SK-N-SH (cell line): ENCODE results near the gene DEPDC4. TPM values are rescaled to one million over a fixed set of nuclear protein-coding genes. Genes with fewer than 3 reads are reported as not detected.
A peak's percentile ranks its signal among the peaks of the same experiment; 100 is the strongest.

ENCODE experiments used
- CTCF ChIA-PET: fragments of 300-600, 350-600 bp; formaldehyde crosslinking; extraction: SDS; loops from one replicate; lab custom pipeline; 2021; lab: Yijun Ruan, JAX
- POLR2A ChIA-PET: fragments of 350-600 bp; sonication (Branson Sonifier 250); formaldehyde crosslinking; extraction: SDS; loops from one replicate; lab custom pipeline; 2020; ENCODE audit warnings: antibody characterized with exemption, inconsistent platforms; lab: Yijun Ruan, JAX
- DNase-seq: peaks from one replicate; pipeline ENCODE4 v3.0.0; 2012
- H2AFZ ChIP-seq: fragments of 200-600 bp; sonication (generic); 2 replicates; pipeline ENCODE4 v1.8.1; 2016; ENCODE audit warnings: antibody characterized with exemption, mild to moderate bottlenecking, low read depth
- H3F3A ChIP-seq: fragments of 200-600 bp; sonication (generic); replicated peaks from 2 replicates; pipeline ENCODE3; 2016; ENCODE audit warnings: antibody characterized with exemption, mild to moderate bottlenecking; ENCODE audit not compliant: insufficient read depth
- H3K27ac ChIP-seq, 2 experiments: fragments of 200-500 bp in 1 of 2; fragments of 200-600 bp in 1 of 2; sonication (Bioruptor generic) in 1 of 2; sonication (generic), shearing (Covaris generic) in 1 of 2; 2 replicates each; pipeline versions ENCODE4 v1.5.1 to v1.6.1; 2014 to 2016; ENCODE audit warnings: low read depth in 2 of 2, inconsistent platforms in 1 of 2, low read length in 1 of 2, mild to moderate bottlenecking in 1 of 2, mixed read lengths in 1 of 2
- H3K27me3 ChIP-seq: fragments of 200-600 bp; sonication (generic), shearing (Covaris generic); 2 replicates; pipeline ENCODE4 v1.6.1; 2016; ENCODE audit warnings: mixed run types; ENCODE audit not compliant: insufficient read depth
- H3K36me3 ChIP-seq, 2 experiments: fragments of 200-500 bp in 1 of 2; fragments of 200-600 bp in 1 of 2; sonication (Bioruptor generic) in 1 of 2; sonication (generic) in 1 of 2; replicated peaks in 1 of 2; 2 replicates each; pipeline versions ENCODE3 to v1.5.1; 2014 to 2016; ENCODE audit warnings: low read length in 1 of 2, mild to moderate bottlenecking in 1 of 2; ENCODE audit not compliant: insufficient read depth in 2 of 2, control insufficient read depth in 1 of 2
- H3K4me1 ChIP-seq, 2 experiments: fragments of 200-500 bp in 1 of 2; fragments of 200-600 bp in 1 of 2; sonication (Bioruptor generic) in 1 of 2; sonication (generic), shearing (Covaris generic) in 1 of 2; 2 replicates each; pipeline versions ENCODE4 v1.5.1 to v1.6.1; 2014 to 2016; ENCODE audit warnings: low read depth in 1 of 2, low read length in 1 of 2, mixed run types in 1 of 2; ENCODE audit not compliant: insufficient read depth in 2 of 2, control insufficient read depth in 1 of 2
- H3K4me2 ChIP-seq: fragments of 200-600 bp; sonication (generic), shearing (Covaris generic); 2 replicates; pipeline ENCODE4 v1.6.1; 2017; ENCODE audit warnings: mixed run types
- H3K4me3 ChIP-seq, 2 experiments: fragments of 200-500 bp in 1 of 2; fragments of 200-600 bp in 1 of 2; sonication (Bioruptor generic) in 1 of 2; sonication (generic), shearing (Covaris generic) in 1 of 2; 2 replicates each; pipeline versions ENCODE4 v1.5.1 to v1.8.1; 2014 to 2016; ENCODE audit warnings: low read depth in 2 of 2, inconsistent platforms in 1 of 2, low read length in 1 of 2, mild to moderate bottlenecking in 1 of 2, mixed read lengths in 1 of 2, moderate library complexity in 1 of 2
- H3K79me2 ChIP-seq: fragments of 200-600 bp; sonication (generic); 2 replicates; pipeline ENCODE4 v1.8.1; 2017; ENCODE audit warnings: mild to moderate bottlenecking; ENCODE audit not compliant: insufficient read depth
- H3K9ac ChIP-seq: fragments of 200-600 bp; sonication (generic); 2 replicates; pipeline ENCODE4 v1.6.1; 2017; ENCODE audit warnings: mixed run types
- H3K9me2 ChIP-seq: fragments of 200-600 bp; sonication (generic); 2 replicates; pipeline ENCODE4 v1.6.1; 2017; ENCODE audit warnings: mixed run types
- H3K9me3 ChIP-seq: fragments of 200-600 bp; sonication (generic); 2 replicates; pipeline ENCODE4 v1.6.1; 2017; ENCODE audit warnings: mixed run types, mild to moderate bottlenecking, moderate library complexity
- H4K20me1 ChIP-seq: fragments of 200-600 bp; sonication (generic); 2 replicates; pipeline ENCODE4 v1.6.1; 2017; ENCODE audit warnings: mild to moderate bottlenecking, mixed run types; ENCODE audit not compliant: insufficient read depth
- CTCF ChIP-seq: fragments of 200-600 bp; sonication (generic); IDR thresholded peaks from 2 replicates; pipeline ENCODE4 v1.6.1; 2017; ENCODE audit warnings: antibody characterized with exemption, mild to moderate bottlenecking, moderate library complexity
- EP300 ChIP-seq, 2 experiments: IDR thresholded peaks; 2 replicates each; pipeline versions ENCODE4 v1.4.0 to v1.6.1; 2012; ENCODE audit warnings: borderline replicate concordance in 1 of 2, low read depth in 1 of 2, low read length in 1 of 2
- FOXJ3 ChIP-seq: sonication (generic); formaldehyde crosslinking; IDR thresholded peaks from 2 replicates; pipeline ENCODE4 v1.5.1; 2020; ENCODE audit warnings: mild to moderate bottlenecking, missing genetic modification reagents
- IRF3 ChIP-seq: fragments of 150-350 bp; IDR thresholded peaks from 2 replicates; pipeline ENCODE4 v1.6.1; 2016; ENCODE audit warnings: mild to moderate bottlenecking, low read depth, low read length
- JUND ChIP-seq: IDR thresholded peaks from 2 replicates; pipeline ENCODE4 v1.4.0; 2012
- MAX ChIP-seq: IDR thresholded peaks from 2 replicates; pipeline ENCODE4 v1.4.0; 2012; ENCODE audit warnings: low read depth
- MXI1 ChIP-seq: IDR thresholded peaks from 2 replicates; pipeline ENCODE4 v1.6.1; 2012; ENCODE audit warnings: mild to moderate bottlenecking, low read depth, low read length, improper control_type of control experiment
- NFIC ChIP-seq: IDR thresholded peaks from 2 replicates; pipeline ENCODE4 v1.4.0; 2012; ENCODE audit warnings: borderline replicate concordance
- REST ChIP-seq: IDR thresholded peaks from 2 replicates; pipeline ENCODE4 v1.6.1; 2012; ENCODE audit warnings: mild to moderate bottlenecking, low read depth, low read length, moderate library complexity
- RXRA ChIP-seq: IDR thresholded peaks from 2 replicates; pipeline ENCODE4 v1.4.0; 2012; ENCODE audit warnings: low read depth, mild to moderate bottlenecking, borderline replicate concordance
- SIN3A ChIP-seq: IDR thresholded peaks from 2 replicates; pipeline ENCODE4 v1.6.1; 2012; ENCODE audit warnings: low read depth, mild to moderate bottlenecking, low read length, moderate library complexity, borderline replicate concordance
- USF1 ChIP-seq: IDR thresholded peaks from 2 replicates; pipeline ENCODE4 v1.4.0; 2012; ENCODE audit warnings: low read depth, borderline replicate concordance
- USF2 ChIP-seq: fragments of 150-350 bp; IDR thresholded peaks from 2 replicates; pipeline ENCODE4 v1.6.1; 2017; ENCODE audit warnings: antibody characterized with exemption, low read length, low read depth, borderline replicate concordance
- YY1 ChIP-seq: IDR thresholded peaks from 2 replicates; pipeline ENCODE4 v1.4.0; 2012; ENCODE audit warnings: low read depth, mild to moderate bottlenecking
- WGBS: methylation state at CpG from one replicate; pipeline ENCODE4 v1.1.6; 2017; ENCODE audit warnings: low lambda C conversion rate; 5-methylcytosine and 5-hydroxymethylcytosine counted together
- polyA plus RNA-seq, 3 experiments: library from polyadenylated mRNA; depleted of rRNA; stranded (reverse); fragments of >200 nt; gene quantifications; 2 replicates each; pipeline ENCODE4 v1.2.3, GENCODE V29; 2012

DEPDC4 gene
- polyA plus RNA-seq, 1 of the 3 experiments (the other 2 are of a cell fraction) = 0.76 TPM

- Histone ChIP-seq H3K4me1 (peaks cover 12 to 13% of the 10 kb centered on the region in 2 experiments; a peak in 3 of 4 replicates), H3K9me3 (no peaks in the 10 kb centered on the region), H3K9me2 (no peaks in the 10 kb centered on the region)
- TF ChIP-seq RXRA (no peak), YY1 (no peak), JUND (no peak), EP300 (IDR thresholded peaks at IDR 0.05; ENCODE audit: borderline replicate concordance in 1 of 2, low read depth in 1 of 2, low read length in 1 of 2) (no peak)
- TF ChIP-seq, all 33 proteins: peak for 0
- H3K4me3 ChIP-seq = peak overlapping the region; percentile 79 to 88
- H3K4me2 ChIP-seq = peak overlapping the region; percentile 84
- peaks cover 6% of the 10 kb centered on the region for H3F3A ChIP-seq
- H3K27me3 ChIP-seq = no peaks in the 10 kb centered on the region
- peak overlapping the region; percentile 95 for H2AFZ ChIP-seq
- WGBS = 4% methylated on average over 4 of the region's 6 CpGs
- peaks cover 42% of the 10 kb centered on the region for H3K79me2 ChIP-seq
- H3K36me3 ChIP-seq = peaks cover 1 to 2% of the 10 kb centered on the region in 2 experiments
- CTCF ChIA-PET = no interaction called here
- DNase-seq = peak; percentile 89
- peak overlapping the region; percentile 84 to 93; a peak in 3 of 4 replicates for H3K27ac ChIP-seq
- POLR2A ChIA-PET = interaction anchor here (0.6 to 2.1 kb wide), 3 partner anchors 13 to 1597 kb away, joined by 3 to 11 read pairs (median 3); partner anchors contain the start of gene ACTR6
- peaks cover 21% of the 10 kb centered on the region; the same call in 1 of the 2 replicates for H4K20me1 ChIP-seq
- H3K9ac ChIP-seq = peak overlapping the region; percentile 91; the same call in 1 of the 2 replicates
Observed at GRCh38 chr12:100266585-100266834, 369 bp downstream of the DEPDC4 start.

GRCh38 chr12:100265732-100266584, 921 bp downstream of the DEPDC4 start:
- Histone ChIP-seq H3K27me3 (no peaks in the 10 kb centered on the region), H3K9ac (peak overlapping the region; percentile 91; the same call in 1 of the 2 replicates), H3K9me3 (no peaks in the 10 kb centered on the region), H3K36me3 (no peaks in the 10 kb centered on the region), H3K4me2 (peak overlapping the region; percentile 84), H3K27ac (peak overlapping the region; percentile 84 to 93; a peak in 3 of 4 replicates), H3K9me2 (no peaks in the 10 kb centered on the region), H3K4me3 (peak overlapping the region; percentile 79 to 88), H3F3A (peaks cover 6% of the 10 kb centered on the region), H3K4me1 (peaks cover 12 to 13% of the 10 kb centered on the region in 2 experiments; a peak in 3 of 4 replicates), H3K79me2 (peaks cover 36% of the 10 kb centered on the region), H4K20me1 (peaks cover 19% of the 10 kb centered on the region; the same call in 1 of the 2 replicates), H2AFZ (peak overlapping the region; percentile 95)
- ChIA-PET POLR2A (interaction anchor here (0.6 to 2.1 kb wide), 2 partner anchors 65 to 1598 kb away, joined by 3 to 11 read pairs; partner anchors contain the start of gene ACTR6), CTCF (no interaction called here)
- 66% methylated on average over 11 of the region's 11 CpGs for WGBS
- no peak for TF ChIP-seq MAX
- TF ChIP-seq USF1 = no peak
- no peak for TF ChIP-seq SIN3A
- no peak for TF ChIP-seq REST
- TF ChIP-seq FOXJ3 = no peak
- no peak for TF ChIP-seq NFIC
- TF ChIP-seq USF2 = no peak
- no peak for TF ChIP-seq MXI1
- TF ChIP-seq JUND = no peak
- TF ChIP-seq IRF3 = no peak
- TF ChIP-seq CTCF = no peak
- peak; percentile 17 for DNase-seq
